GM19043 (cell line): ENCODE data around the gene TBC1D25.

Experiments
- ATAC-seq: cut with Tn5 transposase; IDR thresholded peaks from one replicate; pipeline ENCODE4 v1.9.1; 2021; ENCODE audit warnings: low read depth; ENCODE audit not compliant: unreplicated experiment

TBC1D25 gene, protein sequence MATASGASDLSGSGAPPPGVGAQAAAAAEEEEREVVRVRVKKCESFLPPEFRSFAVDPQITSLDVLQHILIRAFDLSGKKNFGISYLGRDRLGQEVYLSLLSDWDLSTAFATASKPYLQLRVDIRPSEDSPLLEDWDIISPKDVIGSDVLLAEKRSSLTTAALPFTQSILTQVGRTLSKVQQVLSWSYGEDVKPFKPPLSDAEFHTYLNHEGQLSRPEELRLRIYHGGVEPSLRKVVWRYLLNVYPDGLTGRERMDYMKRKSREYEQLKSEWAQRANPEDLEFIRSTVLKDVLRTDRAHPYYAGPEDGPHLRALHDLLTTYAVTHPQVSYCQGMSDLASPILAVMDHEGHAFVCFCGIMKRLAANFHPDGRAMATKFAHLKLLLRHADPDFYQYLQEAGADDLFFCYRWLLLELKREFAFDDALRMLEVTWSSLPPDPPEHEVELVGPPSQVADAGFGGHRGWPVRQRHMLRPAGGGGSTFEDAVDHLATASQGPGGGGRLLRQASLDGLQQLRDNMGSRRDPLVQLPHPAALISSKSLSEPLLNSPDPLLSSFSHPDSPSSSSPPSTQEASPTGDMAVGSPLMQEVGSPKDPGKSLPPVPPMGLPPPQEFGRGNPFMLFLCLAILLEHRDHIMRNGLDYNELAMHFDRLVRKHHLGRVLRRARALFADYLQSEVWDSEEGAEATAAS

DNA sequence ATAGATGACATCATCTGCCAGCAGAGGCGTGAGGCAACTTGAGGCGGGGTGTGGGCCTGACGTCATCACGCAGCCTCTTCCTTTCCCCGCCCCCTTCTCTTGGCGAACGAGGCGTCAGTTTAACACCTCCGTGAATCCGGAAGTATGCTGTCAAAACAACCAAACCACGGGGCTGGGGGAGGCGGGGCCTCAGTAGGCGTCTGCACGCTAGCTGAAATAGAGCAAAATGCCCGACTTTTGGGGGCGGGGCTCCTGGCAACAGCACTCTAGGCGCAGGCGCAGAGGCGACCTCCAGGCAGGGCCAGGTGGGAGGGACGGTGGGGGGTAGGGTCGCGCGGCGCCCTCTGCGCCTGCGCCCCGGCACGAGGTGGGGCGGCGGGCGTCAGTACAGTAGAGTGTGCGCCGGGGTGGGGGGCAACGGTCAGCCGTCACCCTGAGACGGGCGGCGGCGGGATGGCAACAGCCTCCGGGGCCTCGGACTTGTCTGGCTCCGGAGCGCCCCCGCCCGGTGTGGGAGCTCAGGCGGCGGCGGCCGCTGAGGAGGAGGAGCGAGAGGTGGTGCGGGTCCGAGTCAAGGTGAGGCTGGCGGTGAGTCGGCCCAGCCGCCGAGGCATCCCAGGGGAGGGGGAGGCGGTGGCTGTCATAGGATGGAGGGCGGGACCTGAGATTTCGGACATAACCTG, at the start of gene TBC1D25:
Gene TBC1D25 (plus strand): TSS at position 370 of the 683 bp plus-strand sequence. CDS start 84 bp downstream, at position 454.
- peak; percentile 82 for ATAC-seq

- ATAC-seq: no peak
Observed at GRCh38 chrX:48489892-48490291, 49.6 kb upstream of the TBC1D25 start.

DNA sequence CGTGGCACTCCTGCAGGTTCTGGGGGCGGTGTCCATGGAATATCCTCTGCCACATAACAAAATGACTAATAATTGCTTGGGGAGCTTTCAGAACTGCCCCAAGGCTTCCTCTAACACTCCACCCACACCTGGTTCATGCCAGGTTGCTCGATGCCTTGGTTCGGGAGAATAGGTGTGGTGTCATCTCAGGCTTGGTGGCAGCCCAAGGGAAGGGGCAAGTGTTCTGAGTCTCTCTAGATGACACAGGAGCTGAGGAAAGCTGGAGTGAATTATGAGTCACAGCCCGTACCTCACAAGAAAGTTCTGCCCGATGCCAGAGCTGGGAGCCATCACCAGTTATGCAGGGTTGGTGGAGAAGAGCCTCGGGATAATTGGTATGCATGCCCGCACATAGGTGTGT, 48.9 kb upstream of the TBC1D25 start:
- no peak for ATAC-seq

DNA sequence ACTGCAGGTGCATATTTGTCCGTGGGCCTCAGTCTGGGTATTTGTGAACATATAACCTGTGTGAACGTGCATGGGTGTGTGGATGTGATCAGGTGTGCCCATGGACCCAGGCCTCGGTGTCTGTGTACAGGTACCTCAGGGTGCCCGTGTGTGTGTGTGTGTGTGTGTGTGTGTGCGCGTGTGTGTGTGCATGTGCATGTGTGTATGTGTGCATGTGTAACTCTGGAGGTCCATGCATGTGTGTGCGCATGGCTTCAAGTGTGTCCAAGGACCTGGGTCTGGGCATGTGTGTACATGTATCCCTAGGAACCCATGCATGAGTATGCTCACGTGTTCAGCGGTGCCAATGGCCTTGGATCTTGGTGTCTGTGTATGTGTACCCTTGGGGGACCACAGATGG, 47.7 kb upstream of the TBC1D25 start:
- ATAC-seq: no peak

- ATAC-seq: no peak
Observed at GRCh38 chrX:48492293-48492910, 47.1 kb upstream of the TBC1D25 start.

DNA sequence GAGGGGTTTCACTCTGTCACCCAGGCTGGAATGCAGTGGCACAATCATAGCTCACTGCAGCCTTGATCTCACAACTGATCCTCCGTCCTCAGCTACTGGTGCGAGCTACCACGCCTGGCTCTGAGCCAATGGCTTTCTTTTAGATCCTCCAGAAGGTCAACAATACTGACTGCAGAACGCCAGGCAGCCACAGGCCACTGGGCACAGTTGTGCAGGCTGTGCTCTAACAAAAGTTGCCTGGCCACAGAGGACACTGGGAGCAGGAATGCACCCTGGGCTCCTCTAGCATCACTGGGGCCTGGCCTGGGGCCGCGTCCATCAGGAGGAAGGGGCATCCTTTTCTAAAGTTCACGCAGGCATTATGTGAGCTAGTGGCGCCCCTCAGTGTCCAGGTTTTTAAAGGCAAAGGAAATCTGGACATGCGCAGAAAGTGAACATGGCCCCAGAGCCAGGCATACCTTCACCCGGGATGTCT, 45.6 kb upstream of the TBC1D25 start:
- no peak for ATAC-seq

DNA sequence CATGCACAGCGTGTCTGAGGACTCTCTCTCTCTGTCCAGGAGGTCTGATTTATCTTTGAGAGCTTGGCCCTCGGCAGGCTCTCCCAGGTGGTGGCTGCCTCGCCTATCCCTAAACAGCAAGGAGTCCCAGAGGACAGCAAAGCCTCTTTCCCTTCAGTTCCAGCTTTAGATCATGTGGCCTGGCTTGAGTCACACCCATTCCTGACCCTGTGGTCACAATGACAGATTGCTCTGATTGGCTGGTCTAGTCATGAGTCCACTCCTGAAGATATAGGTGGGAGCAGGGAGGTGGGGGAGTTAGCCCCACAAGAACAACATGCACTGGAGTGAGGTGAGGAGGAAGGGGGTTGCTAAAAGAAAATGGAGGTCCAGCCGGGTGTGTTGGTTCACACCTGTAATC, 42.9 kb upstream of the TBC1D25 start:
- no peak for ATAC-seq

DNA sequence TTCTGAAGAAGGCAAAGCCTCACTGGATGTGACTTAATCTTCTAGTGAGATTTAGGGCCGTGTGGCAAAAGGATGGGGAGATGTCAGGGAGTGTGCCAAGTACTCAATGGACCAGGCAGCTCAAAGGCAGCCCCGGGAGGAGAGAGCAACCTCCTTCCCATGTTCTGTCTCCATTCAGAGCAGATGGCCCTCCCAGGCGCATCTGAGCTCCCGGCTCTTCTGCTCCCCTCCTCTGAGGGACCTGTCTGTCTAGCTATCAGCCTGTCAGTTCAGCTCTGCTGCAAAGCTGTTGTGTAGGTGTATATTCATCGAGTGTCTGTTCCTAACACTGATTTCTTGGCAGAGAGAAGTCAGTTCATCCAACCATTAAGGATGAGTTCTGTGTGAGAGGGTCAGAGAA, 41.6 kb upstream of the TBC1D25 start:
- no peak for ATAC-seq

- no peak for ATAC-seq
Observed at GRCh38 chrX:48498374-48498809, 41.1 kb upstream of the TBC1D25 start.

GRCh38 chrX:48504261-48504660, 35.3 kb upstream of the TBC1D25 start:
- ATAC-seq: no peak

DNA sequence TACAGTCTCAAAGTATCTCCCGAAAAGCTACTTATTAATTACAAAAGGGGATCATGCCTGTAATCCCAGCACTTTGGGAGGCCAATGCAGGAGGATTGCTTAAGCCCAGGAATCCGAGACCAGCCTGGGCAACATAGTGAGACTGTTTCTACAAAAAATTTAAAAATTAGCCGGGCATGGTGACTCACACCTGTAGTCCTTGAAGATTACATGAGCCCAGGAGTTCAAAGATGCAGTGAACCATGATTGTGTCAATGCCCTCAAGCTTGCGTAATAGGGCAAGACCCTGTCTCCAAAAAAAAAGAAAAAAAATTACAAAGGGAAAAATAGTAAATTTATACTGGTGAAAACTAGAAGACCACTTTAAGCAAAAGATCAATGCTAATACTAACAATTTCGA, 34.0 kb upstream of the TBC1D25 start:
- no peak for ATAC-seq

DNA sequence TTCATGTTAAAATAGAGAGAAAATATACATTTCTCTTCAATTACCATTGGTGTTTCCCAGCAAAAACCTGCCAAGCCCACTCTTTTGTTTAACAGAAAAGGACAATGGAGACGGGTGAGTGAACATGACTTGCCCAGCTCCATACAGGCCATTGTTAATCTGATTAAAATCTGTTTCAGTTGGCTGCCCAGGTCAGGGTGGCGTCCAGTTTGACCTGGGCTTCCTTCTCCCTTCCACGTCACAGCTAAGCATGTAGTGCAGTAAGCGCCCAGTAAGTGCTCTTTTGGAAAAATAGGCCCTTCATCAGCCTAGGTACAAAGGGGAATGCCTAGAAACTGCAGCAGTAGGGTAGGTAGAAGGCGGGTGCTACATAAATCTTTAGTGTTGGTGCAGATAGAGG, 32.3 kb upstream of the TBC1D25 start:
- no peak for ATAC-seq

DNA sequence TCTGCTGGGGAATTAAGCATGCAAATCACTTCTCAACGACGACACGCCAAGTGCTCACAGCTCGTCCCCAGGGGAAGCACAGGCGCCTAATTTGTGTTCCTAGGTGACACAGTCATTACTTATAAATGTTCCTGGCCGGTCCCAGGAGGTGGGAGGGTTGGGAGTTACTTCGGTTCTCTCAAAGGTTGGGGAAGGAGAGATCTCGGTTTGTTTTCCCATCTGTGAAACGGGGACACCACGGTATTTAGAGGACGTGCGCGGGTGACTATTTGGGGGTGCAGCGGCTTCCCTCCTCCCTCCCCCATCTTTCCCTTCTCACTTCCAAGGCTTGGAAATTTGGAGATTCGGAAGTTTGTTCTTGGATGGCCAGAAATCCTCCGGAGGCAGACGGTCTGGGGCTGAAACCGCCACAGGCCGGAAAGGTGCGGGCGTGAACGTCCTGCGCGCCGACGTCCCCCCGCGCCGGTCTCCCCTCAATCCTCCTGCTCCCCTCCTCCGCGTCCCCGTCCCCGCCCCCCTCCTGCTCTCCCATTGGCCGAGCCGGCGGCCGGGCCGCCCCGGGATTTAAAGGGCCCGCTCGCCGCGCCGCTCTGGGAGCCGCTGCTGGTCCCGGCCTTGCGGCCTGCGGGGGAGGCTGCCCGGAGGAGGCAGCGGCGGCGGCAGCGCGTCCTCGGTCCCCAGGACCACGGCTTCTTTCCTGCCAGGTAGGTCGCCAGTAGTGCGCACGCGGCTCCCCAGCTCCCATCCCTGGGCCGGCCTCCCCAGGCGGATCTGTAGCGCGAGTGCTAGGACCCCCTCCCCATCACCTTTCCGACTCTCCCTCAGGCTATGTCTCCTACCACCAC, 30.9 kb upstream of the TBC1D25 start, which contains the start of gene PORCN:
Gene PORCN (plus strand): TSS at position 593 of the 845 bp plus-strand sequence. CDS start 829 bp downstream, outside the sequence.
- peak; percentile 76 for ATAC-seq

DNA sequence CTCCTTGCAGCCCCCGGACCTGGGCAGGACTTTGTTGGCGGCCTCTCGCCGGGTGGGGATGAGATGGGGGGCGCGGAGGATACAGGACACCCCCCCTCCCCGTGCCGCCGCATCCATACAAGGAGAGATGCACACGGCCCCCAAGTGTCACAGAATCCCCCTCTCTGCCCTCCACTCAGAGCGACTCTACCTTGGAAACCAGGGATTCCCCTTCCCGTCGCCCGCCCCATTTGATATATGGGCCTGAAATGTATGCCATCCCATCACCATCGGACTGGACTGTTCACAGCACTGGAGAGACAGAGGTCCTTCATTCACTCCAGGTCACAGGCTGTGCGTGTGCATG, 30.3 kb upstream of the TBC1D25 start:
- no peak for ATAC-seq

DNA sequence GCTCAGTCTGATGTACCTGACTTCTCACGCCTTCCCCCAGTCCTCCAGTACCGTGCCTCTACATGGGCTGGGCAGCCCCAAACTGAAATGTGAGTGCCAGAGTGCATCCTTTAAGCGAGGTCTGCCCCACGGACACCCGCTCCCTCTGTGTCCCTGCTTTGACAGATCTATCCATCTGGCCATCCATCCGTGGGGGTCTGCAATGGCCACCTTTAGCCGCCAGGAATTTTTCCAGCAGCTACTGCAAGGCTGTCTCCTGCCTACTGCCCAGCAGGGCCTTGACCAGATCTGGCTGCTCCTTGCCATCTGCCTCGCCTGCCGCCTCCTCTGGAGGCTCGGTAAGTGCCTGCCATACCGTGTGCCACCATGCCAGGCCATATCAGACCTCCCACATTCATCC, 29.9 kb upstream of the TBC1D25 start:
- ATAC-seq: no peak

GRCh38 chrX:48511560-48511959, 28.0 kb upstream of the TBC1D25 start:
- ATAC-seq: no peak

DNA sequence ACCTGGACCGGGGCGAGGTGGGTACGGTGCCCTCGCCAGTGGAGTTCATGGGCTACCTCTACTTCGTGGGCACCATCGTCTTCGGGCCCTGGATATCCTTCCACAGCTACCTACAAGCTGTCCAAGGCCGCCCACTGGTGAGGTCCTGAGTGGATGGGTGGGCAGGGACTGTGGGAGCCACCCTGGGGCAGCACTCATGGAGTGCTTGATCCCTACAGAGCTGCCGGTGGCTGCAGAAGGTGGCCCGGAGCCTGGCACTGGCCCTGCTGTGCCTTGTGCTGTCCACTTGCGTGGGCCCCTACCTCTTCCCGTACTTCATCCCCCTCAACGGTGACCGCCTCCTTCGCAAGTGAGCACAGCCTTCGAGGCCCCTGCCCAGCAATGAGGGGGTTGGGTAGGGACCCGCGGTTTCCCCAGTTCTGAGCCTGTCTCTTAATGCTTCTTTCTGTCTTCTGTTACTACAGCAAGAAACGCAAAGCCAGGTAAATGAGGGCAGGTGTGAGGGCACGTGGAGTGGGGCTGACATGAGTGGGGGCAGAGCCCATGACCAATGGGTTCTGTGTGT, 27.1 kb upstream of the TBC1D25 start:
- ATAC-seq: no peak

- no peak for ATAC-seq
Observed at GRCh38 chrX:48513670-48514069, 25.8 kb upstream of the TBC1D25 start.

DNA sequence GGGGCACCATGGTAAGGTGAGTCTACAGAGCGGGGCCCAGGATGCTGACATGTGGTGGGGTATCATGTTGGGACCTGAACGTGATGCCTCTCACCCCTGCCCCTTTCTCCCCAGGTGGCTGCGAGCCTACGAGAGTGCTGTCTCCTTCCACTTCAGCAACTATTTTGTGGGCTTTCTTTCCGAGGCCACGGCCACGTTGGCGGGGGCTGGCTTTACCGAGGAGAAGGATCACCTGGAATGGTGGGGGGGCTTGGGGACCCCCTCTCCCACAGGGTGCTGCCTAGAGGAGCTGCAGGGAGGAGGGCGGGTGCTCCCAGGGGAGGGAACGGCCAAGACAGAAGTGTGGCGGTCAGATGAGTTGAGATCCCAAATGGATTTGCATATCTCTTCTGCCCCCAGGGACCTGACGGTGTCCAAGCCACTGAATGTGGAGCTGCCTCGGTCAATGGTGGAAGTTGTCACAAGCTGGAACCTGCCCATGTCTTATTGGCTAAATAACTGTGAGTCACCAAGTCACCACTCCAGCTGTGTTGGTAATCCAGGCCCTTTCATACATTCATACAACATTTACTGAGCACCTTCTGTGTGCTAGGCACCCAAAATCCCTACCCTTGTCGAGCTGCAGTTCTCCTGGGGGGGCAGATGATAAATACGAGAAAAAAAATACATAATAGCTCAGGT, 25.2 kb upstream of the TBC1D25 start:
- ATAC-seq: no peak
